ENCODE results near the gene DNAJC5G. TPM values are rescaled to one million over a fixed set of nuclear protein-coding genes. Genes with fewer than 3 reads are reported as not detected.

Gene DNAJC5G
- total RNA-seq (1 to 10 TPM in 3 of 9 donors, under 1 TPM in 3, not detected in 3; 0.14 to 2.0 (median 0.99) TPM), polyA plus RNA-seq (1 to 10 TPM in 1 of 3 donors, under 1 TPM in 1, not detected in 1; 0.88 to 2.9 TPM)
- long read RNA-seq, donor 1: 0 reads
- long read RNA-seq, donor 2: 0 reads
- long read RNA-seq, donor 3: 0 reads
- long read RNA-seq, donor 4: 0 reads
- long read RNA-seq, donor 5, partial matches to known transcripts: 0 of 1 reads
- long read RNA-seq, donor 5, other reads (novel, unspliced or antisense): 1 of 1 reads
- long read RNA-seq, donor 6: 0 reads
- long read RNA-seq, donor 7: 0 reads
- long read RNA-seq, donor 8: 0 reads
- long read RNA-seq, donor 9: 0 reads
- long read RNA-seq, donor 10: 0 reads

- H3K4me1 ChIP-seq (replicated peaks in 1 of 2): peaks cover 10 to 29% of the 10 kb centered on the region in 2 donors
- no peaks in the 10 kb centered on the region for H3K36me3 ChIP-seq (replicated peaks in 1 of 2)
- H3K4me3 ChIP-seq: no peak within 1 kb of the TSS
- H3K27me3 ChIP-seq: no peaks in the 10 kb centered on the region
- TF ChIP-seq, protein P1, sequence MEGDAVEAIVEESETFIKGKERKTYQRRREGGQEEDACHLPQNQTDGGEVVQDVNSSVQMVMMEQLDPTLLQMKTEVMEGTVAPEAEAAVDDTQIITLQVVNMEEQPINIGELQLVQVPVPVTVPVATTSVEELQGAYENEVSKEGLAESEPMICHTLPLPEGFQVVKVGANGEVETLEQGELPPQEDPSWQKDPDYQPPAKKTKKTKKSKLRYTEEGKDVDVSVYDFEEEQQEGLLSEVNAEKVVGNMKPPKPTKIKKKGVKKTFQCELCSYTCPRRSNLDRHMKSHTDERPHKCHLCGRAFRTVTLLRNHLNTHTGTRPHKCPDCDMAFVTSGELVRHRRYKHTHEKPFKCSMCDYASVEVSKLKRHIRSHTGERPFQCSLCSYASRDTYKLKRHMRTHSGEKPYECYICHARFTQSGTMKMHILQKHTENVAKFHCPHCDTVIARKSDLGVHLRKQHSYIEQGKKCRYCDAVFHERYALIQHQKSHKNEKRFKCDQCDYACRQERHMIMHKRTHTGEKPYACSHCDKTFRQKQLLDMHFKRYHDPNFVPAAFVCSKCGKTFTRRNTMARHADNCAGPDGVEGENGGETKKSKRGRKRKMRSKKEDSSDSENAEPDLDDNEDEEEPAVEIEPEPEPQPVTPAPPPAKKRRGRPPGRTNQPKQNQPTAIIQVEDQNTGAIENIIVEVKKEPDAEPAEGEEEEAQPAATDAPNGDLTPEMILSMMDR (IDR thresholded peaks at IDR 0.05): no peak
- TF ChIP-seq POLR2A (IDR thresholded peaks at IDR 0.05): no peak
- no peaks in the 10 kb centered on the region for H3K9me3 ChIP-seq (replicated peaks in 1 of 3)
- intact Hi-C loops (cut with DNase I): loop anchor here (10.0 kb wide), 1 partner anchor 181 kb away; no protein-coding TSS in a partner anchor
- no peak for DNase-seq
- peak within 1 kb of the TSS in 1 of 5 donors; percentile 71 for H3K27ac ChIP-seq
- WGBS, 4 donors: 84 to 88% (median 87%) methylated on average over 24 to 39 of the region's 39 CpGs
Observed at GRCh38 chr2:27275211-27276150, at the start of gene DNAJC5G. Gene DNAJC5G (plus strand): TSS chr2:27275433. CDS start chr2:27276729, 1,296 bp downstream.

- WGBS, 4 donors: 94 to 95% (median 94%) methylated on average over 9 of the region's 9 CpGs
- Histone ChIP-seq H3K36me3 (replicated peaks in 1 of 2) (peaks cover 0 to 85% of the 10 kb centered on the region in 2 donors), H3K27me3 (no peaks in the 10 kb centered on the region)
Observed at GRCh38 chr2:27225526-27225925, 49.7 kb upstream of the DNAJC5G start.

GRCh38 chr2:27227501-27227900 is 47.7 kb upstream of the DNAJC5G start:
- WGBS, 4 donors: 86 to 91% (median 86%) methylated on average over 2 of the region's 2 CpGs
- intact Hi-C loops (cut with DNase I): no loop called here
- H3K36me3 ChIP-seq (replicated peaks in 1 of 2): peaks cover 0 to 90% of the 10 kb centered on the region in 2 donors

More at GRCh38 chr2:27225526-27225925, 49.7 kb upstream of the DNAJC5G start:
- Histone ChIP-seq H3K4me1 (replicated peaks in 1 of 2) (no peaks in the 10 kb centered on the region), H3K4me3 (no peak overlapping the region), H3K27ac (no peak overlapping the region), H3K9me3 (replicated peaks in 1 of 3) (no peaks in the 10 kb centered on the region)
- TF ChIP-seq, protein P1 (IDR thresholded peaks at IDR 0.05): no peak
- TF ChIP-seq POLR2A (IDR thresholded peaks at IDR 0.05): no peak
- intact Hi-C loops (cut with DNase I): no loop called here
- no peak for DNase-seq

More at GRCh38 chr2:27227501-27227900, 47.7 kb upstream of the DNAJC5G start:
- no peak for TF ChIP-seq POLR2A (IDR thresholded peaks at IDR 0.05)
- TF ChIP-seq, protein P1 (IDR thresholded peaks at IDR 0.05): no peak
- H3K4me1 ChIP-seq (replicated peaks in 1 of 2): no peaks in the 10 kb centered on the region
- no peak overlapping the region for H3K4me3 ChIP-seq
- H3K9me3 ChIP-seq (replicated peaks in 1 of 3): no peaks in the 10 kb centered on the region
- DNase-seq: no peak
- H3K27ac ChIP-seq: no peak overlapping the region
- H3K27me3 ChIP-seq: no peaks in the 10 kb centered on the region
